ENCODE data around the gene PRKAG2.

The PRKAG2 gene

GRCh38 chr7:151903249-151904032, 26.5 kb upstream of the PRKAG2 start:
- Histone ChIP-seq H3K9me2 (replicated peaks; ENCODE audit: insufficient read depth, low read length) (no peaks in the 10 kb centered on the region), H2AFZ (ENCODE audit: low read depth, low read length, severe bottlenecking) (no peak overlapping the region), H3K79me2 (ENCODE audit: insufficient read depth, low read length) (no peaks in the 10 kb centered on the region), H3K9ac (ENCODE audit: low read length) (no peak overlapping the region), H3K9me3 (ENCODE audit: insufficient read depth, low read length) (no peaks in the 10 kb centered on the region), H3K4me2 (ENCODE audit: low read depth, low read length, poor library complexity, severe bottlenecking) (no peak overlapping the region), H3K27me3 (ENCODE audit: low read length) (no peaks in the 10 kb centered on the region), H4K20me1 (ENCODE audit: low read depth, low read length) (no peaks in the 10 kb centered on the region), H3F3A (ENCODE audit: insufficient read depth) (no peaks in the 10 kb centered on the region), H3K4me3 (ENCODE audit: insufficient read depth, low read length, poor library complexity, severe bottlenecking) (no peak overlapping the region), H3K27ac (ENCODE audit: low read depth, low read length) (no peak overlapping the region), H3K36me3 (ENCODE audit: low read length) (no peaks in the 10 kb centered on the region)
- TF ChIP-seq EZH2phosphoT487 (conservative IDR thresholded peaks at IDR 0.05; ENCODE audit: low read length), result no peak
- TF ChIP-seq, protein P1, sequence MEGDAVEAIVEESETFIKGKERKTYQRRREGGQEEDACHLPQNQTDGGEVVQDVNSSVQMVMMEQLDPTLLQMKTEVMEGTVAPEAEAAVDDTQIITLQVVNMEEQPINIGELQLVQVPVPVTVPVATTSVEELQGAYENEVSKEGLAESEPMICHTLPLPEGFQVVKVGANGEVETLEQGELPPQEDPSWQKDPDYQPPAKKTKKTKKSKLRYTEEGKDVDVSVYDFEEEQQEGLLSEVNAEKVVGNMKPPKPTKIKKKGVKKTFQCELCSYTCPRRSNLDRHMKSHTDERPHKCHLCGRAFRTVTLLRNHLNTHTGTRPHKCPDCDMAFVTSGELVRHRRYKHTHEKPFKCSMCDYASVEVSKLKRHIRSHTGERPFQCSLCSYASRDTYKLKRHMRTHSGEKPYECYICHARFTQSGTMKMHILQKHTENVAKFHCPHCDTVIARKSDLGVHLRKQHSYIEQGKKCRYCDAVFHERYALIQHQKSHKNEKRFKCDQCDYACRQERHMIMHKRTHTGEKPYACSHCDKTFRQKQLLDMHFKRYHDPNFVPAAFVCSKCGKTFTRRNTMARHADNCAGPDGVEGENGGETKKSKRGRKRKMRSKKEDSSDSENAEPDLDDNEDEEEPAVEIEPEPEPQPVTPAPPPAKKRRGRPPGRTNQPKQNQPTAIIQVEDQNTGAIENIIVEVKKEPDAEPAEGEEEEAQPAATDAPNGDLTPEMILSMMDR (IDR thresholded peaks at IDR 0.05; ENCODE audit: insufficient read depth, low read length, poor library complexity, severe bottlenecking), result no peak

DNA sequence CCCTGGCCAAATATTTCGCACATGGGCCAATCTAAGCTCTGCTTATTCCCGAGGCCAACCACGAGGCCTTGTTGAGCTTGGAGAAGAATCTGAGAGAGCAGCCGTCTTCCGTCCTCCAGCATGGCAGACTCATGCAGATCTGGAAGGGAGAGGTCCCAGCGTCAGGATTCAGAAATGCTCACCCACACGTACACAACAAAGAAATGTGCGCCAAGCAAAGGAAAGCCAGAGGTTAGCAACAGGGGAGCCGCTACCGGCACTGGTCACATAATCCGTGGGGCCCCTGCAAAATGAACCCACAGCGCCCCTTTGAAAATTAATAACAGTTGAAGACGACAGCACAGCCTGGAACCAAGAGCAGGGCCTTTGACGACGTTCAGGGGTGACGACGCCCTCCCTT, 25.4 kb upstream of the PRKAG2 start:
- H3K4me2 ChIP-seq (ENCODE audit: low read depth, low read length, poor library complexity, severe bottlenecking), result no peak overlapping the region
- TF ChIP-seq EZH2phosphoT487 (conservative IDR thresholded peaks at IDR 0.05; ENCODE audit: low read length), result no peak
- TF ChIP-seq, protein P1 (IDR thresholded peaks at IDR 0.05; ENCODE audit: insufficient read depth, low read length, poor library complexity, severe bottlenecking), result no peak

GRCh38 chr7:151901828-151902227, 24.9 kb upstream of the PRKAG2 start:
- Histone ChIP-seq H3K79me2 (ENCODE audit: insufficient read depth, low read length) (no peaks in the 10 kb centered on the region), H3K9me3 (ENCODE audit: insufficient read depth, low read length) (no peaks in the 10 kb centered on the region), H4K20me1 (ENCODE audit: low read depth, low read length) (no peaks in the 10 kb centered on the region), H3F3A (ENCODE audit: insufficient read depth) (no peaks in the 10 kb centered on the region), H3K9ac (ENCODE audit: low read length) (no peak overlapping the region), H3K4me3 (ENCODE audit: insufficient read depth, low read length, poor library complexity, severe bottlenecking) (no peak overlapping the region), H3K27me3 (ENCODE audit: low read length) (no peaks in the 10 kb centered on the region), H2AFZ (ENCODE audit: low read depth, low read length, severe bottlenecking) (no peak overlapping the region), H3K9me2 (replicated peaks; ENCODE audit: insufficient read depth, low read length) (no peaks in the 10 kb centered on the region), H3K4me2 (ENCODE audit: low read depth, low read length, poor library complexity, severe bottlenecking) (no peak overlapping the region), H3K27ac (ENCODE audit: low read depth, low read length) (no peak overlapping the region), H3K36me3 (ENCODE audit: low read length) (no peaks in the 10 kb centered on the region)
- TF ChIP-seq, protein P1 (IDR thresholded peaks at IDR 0.05; ENCODE audit: insufficient read depth, low read length, poor library complexity, severe bottlenecking), result no peak
- no peak for TF ChIP-seq EZH2phosphoT487 (conservative IDR thresholded peaks at IDR 0.05; ENCODE audit: low read length)

More for the DNA sequence above, 25.4 kb upstream of the PRKAG2 start:
- no peaks in the 10 kb centered on the region for H3K9me2 ChIP-seq (replicated peaks; ENCODE audit: insufficient read depth, low read length)
- no peaks in the 10 kb centered on the region for H3K79me2 ChIP-seq (ENCODE audit: insufficient read depth, low read length)
- no peaks in the 10 kb centered on the region for H3K9me3 ChIP-seq (ENCODE audit: insufficient read depth, low read length)
- no peaks in the 10 kb centered on the region for H3F3A ChIP-seq (ENCODE audit: insufficient read depth)
- no peaks in the 10 kb centered on the region for H4K20me1 ChIP-seq (ENCODE audit: low read depth, low read length)
- no peaks in the 10 kb centered on the region for H3K27me3 ChIP-seq (ENCODE audit: low read length)
- H3K27ac ChIP-seq (ENCODE audit: low read depth, low read length), result no peak overlapping the region
- H3K4me3 ChIP-seq (ENCODE audit: insufficient read depth, low read length, poor library complexity, severe bottlenecking), result no peak overlapping the region
- H3K9ac ChIP-seq (ENCODE audit: low read length), result no peak overlapping the region
- no peaks in the 10 kb centered on the region for H3K36me3 ChIP-seq (ENCODE audit: low read length)
- H2AFZ ChIP-seq (ENCODE audit: low read depth, low read length, severe bottlenecking), result no peak overlapping the region
